ENCODE measurements around the gene ZBTB8OS.
A peak's percentile ranks its signal among the peaks of the same experiment; 100 is the strongest.
"Not testable (repeated sequence)": the region's sequence is repeated elsewhere in the genome, so short reads cannot be mapped to it uniquely, and the experiment has no call there.

Gene ZBTB8OS

DNA sequence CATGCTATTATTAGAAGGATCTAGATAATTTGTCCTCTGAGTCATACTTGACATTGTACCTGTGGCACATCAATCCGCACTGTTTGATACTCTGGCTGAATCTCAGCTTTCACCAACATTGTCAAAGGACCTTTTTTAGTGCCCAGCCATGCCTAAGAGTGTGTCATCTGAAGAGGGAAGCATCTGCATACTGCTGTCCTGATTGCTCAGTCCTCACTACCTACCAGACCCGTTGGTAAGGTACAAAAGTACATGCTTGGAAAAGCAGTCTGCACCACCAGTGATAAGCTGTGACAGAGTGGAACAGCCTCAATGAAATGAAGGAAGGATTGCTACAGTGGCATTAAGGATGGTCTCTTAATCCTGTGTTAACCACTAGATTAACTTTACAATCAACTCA lies 35.1 kb upstream of the ZBTB8OS start:
- H3K27ac Mint-ChIP-seq = peak overlapping the region; percentile 85
- H3K4me1 Mint-ChIP-seq = no peaks in the 10 kb centered on the region
- no peaks in the 10 kb centered on the region for H3K9me3 Mint-ChIP-seq
- no peak overlapping the region for H3K4me3 Mint-ChIP-seq
- H3K36me3 Mint-ChIP-seq (ENCODE audit: low read depth) = peaks cover 51% of the 10 kb centered on the region
- no peak for DNase-seq
- H3K27me3 Mint-ChIP-seq (ENCODE audit: low read depth, poor library complexity) = peaks cover 3% of the 10 kb centered on the region
- TF ChIP-seq, protein P1, sequence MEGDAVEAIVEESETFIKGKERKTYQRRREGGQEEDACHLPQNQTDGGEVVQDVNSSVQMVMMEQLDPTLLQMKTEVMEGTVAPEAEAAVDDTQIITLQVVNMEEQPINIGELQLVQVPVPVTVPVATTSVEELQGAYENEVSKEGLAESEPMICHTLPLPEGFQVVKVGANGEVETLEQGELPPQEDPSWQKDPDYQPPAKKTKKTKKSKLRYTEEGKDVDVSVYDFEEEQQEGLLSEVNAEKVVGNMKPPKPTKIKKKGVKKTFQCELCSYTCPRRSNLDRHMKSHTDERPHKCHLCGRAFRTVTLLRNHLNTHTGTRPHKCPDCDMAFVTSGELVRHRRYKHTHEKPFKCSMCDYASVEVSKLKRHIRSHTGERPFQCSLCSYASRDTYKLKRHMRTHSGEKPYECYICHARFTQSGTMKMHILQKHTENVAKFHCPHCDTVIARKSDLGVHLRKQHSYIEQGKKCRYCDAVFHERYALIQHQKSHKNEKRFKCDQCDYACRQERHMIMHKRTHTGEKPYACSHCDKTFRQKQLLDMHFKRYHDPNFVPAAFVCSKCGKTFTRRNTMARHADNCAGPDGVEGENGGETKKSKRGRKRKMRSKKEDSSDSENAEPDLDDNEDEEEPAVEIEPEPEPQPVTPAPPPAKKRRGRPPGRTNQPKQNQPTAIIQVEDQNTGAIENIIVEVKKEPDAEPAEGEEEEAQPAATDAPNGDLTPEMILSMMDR (IDR thresholded peaks at IDR 0.05) = no peak

DNA sequence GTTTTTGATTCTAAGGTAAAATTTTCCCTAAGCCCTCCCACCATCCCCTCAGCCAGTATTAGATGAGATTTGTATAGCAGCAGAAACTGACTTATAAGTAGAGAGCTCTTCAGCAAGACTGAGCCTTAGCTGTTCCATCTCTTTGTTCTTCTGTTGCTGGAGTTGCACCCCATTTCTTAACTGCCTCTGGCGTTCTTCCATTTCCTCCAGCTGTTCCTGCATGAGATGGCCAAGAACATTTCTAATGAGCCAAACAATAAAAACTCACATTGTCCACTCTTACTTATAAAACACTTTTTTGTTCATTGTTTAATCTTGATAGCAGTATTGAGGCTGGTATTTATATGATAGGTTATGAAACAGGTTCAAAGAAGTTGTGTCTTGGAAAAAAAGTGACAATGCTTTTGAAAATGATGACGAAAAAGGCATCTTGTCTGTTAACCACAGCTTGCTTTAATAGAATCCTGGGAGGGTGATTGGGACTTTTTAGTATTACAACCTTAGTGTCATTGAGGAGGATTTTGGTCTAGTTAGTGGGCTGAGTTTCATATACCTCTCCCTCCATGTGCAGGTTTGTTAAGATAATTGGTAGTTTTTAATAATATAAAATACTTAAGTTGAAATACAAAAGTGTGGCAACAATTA lies 33.9 kb upstream of the ZBTB8OS start:
- DNase-seq = no peak
- Mint-ChIP-seq H3K4me3 (no peak overlapping the region), H3K4me1 (no peaks in the 10 kb centered on the region), H3K36me3 (ENCODE audit: low read depth) (peaks cover 57% of the 10 kb centered on the region), H3K27me3 (ENCODE audit: low read depth, poor library complexity) (no peaks in the 10 kb centered on the region), H3K9me3 (no peaks in the 10 kb centered on the region), H3K27ac (peak overlapping the region; percentile 34)
- TF ChIP-seq, protein P1 (IDR thresholded peaks at IDR 0.05) = no peak

DNA sequence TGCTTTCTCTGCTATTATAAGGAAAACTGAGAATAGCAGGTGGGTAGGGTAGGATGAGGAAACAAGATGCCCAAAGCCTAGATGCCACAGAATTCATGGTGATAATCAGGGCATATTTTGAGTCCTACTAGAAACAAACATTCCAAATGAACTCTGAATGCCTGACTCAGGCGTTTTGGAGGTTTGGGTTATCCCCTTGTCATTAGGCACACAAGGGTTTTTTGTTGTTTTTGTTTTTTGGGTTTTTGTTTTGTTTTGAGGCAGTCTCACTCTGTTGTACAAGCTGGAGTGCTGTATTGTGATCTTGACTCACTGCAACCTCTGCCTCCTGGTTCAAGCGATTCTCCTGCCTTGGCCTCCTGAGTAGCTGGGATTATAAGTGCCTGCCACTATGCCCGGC lies 33.0 kb upstream of the ZBTB8OS start:
- no peak for DNase-seq
- Mint-ChIP-seq H3K36me3 (ENCODE audit: low read depth) (peaks cover 57% of the 10 kb centered on the region), H3K4me3 (no peak overlapping the region), H3K9me3 (no peaks in the 10 kb centered on the region), H3K27ac (no peak overlapping the region), H3K4me1 (no peaks in the 10 kb centered on the region), H3K27me3 (ENCODE audit: low read depth, poor library complexity) (no peaks in the 10 kb centered on the region)
- TF ChIP-seq, protein P1 (IDR thresholded peaks at IDR 0.05) = no peak

DNA sequence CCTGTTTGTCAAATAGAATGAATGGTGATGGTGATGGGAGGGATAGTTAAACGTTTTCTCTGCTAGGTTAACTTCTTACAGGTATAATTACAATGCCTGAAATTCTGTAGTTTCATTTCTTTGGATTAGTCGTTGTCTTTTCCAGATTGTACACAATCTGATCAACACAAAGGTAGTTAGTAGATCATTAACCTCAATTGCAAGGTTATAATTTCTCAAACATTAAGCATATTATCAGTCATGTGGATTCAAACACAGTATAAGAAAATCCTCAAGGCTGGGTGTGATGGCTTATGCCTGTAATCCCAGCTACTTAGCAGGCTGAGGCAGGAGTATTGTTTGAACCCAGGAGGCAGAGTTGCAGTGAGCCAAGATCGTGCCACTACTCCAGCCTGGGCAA lies 31.6 kb upstream of the ZBTB8OS start:
- TF ChIP-seq, protein P1 (IDR thresholded peaks at IDR 0.05) = no peak
- Mint-ChIP-seq H3K27ac (peak overlapping the region; percentile 6), H3K9me3 (no peaks in the 10 kb centered on the region), H3K4me3 (no peak overlapping the region), H3K4me1 (no peaks in the 10 kb centered on the region), H3K27me3 (ENCODE audit: low read depth, poor library complexity) (no peaks in the 10 kb centered on the region), H3K36me3 (ENCODE audit: low read depth) (peaks cover 65% of the 10 kb centered on the region)
- DNase-seq = no peak

DNA sequence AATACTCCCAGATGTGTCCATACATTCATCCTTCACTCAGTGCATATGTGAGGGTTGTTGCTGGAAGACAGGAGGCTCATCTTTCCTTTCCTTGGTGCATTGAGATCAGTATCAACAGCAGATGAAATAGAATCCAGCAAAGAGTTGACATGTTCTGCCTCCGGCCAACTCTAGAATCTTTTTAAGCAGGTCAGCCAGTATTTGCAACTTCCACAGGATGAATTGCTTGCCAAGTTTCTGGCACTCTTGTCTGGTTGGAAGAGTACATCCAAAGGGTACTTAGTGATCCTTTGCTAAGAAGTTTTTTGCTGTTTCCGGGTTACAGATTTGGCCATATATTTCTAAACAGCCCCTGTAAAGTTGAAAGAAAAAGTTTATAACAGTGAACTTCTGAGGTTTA lies 31.2 kb upstream of the ZBTB8OS start:
- no peak for DNase-seq
- no peak overlapping the region for H3K4me3 Mint-ChIP-seq
- peak overlapping the region; percentile 6 for H3K27ac Mint-ChIP-seq
- H3K27me3 Mint-ChIP-seq (ENCODE audit: low read depth, poor library complexity) = no peaks in the 10 kb centered on the region
- H3K9me3 Mint-ChIP-seq = no peaks in the 10 kb centered on the region
- no peaks in the 10 kb centered on the region for H3K4me1 Mint-ChIP-seq
- H3K36me3 Mint-ChIP-seq (ENCODE audit: low read depth) = peaks cover 66% of the 10 kb centered on the region
- TF ChIP-seq, protein P1 (IDR thresholded peaks at IDR 0.05) = no peak

DNA sequence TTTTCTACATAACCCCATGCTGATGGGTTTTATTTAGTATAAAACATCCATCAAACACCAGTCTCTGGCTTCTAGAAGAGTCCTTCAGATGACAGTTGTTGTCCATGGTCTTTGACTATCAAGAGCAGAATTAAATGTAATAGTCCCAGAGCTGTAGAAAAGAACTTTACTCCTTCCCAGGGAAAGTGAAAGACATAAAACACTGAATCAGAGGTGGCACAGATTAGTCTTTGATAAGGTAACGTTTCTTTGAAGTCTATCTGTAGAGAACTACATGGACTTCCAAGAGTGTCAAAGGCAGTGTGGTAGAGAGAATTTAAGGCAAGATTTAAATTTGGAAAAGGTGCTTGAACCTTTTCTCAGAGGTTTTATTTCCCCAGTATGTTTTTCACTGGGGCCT lies 30.3 kb upstream of the ZBTB8OS start:
- no peak for DNase-seq
- TF ChIP-seq, protein P1 (IDR thresholded peaks at IDR 0.05) = no peak
- Mint-ChIP-seq H3K27me3 (ENCODE audit: low read depth, poor library complexity) (peaks cover 2% of the 10 kb centered on the region), H3K4me1 (no peaks in the 10 kb centered on the region), H3K27ac (peak overlapping the region; percentile 35), H3K36me3 (ENCODE audit: low read depth) (peaks cover 66% of the 10 kb centered on the region), H3K9me3 (no peaks in the 10 kb centered on the region), H3K4me3 (no peak overlapping the region)

DNA sequence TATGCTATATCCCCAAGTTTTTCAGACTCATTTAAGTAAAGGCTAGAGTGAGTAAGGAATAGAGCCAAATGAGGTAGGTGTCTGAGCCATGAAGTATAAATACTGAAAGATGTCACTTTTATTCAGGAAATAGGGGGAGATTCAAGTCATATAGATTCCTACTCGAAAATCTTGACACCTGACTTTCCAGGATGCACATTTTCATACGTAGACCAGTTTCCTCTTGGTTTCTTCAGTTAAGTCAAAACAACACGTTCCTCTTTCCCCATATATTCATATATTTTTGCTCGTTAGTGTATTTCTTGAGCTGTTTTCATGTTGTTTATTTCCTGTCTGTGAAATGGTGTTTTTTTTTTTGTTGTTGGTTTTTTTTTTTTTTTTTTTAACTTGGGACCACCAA lies 29.6 kb upstream of the ZBTB8OS start:
- not testable (repeated sequence) for DNase-seq; H3K27me3 Mint-ChIP-seq (ENCODE audit: low read depth, poor library complexity); H3K27ac Mint-ChIP-seq; H3K4me1 Mint-ChIP-seq; H3K9me3 Mint-ChIP-seq; H3K4me3 Mint-ChIP-seq
- peaks cover 70% of the 10 kb centered on the region for H3K36me3 Mint-ChIP-seq (ENCODE audit: low read depth)

Data from nephron progenitor cell (in vitro differentiated cells).